Measurements from ENCODE around the gene LARP1.

GRCh38 chr5:154712518-154713437 is 42.4 kb upstream of the LARP1 start:
- TF ChIP-seq CTCF (IDR thresholded peaks at IDR 0.05; ENCODE audit: low read depth, low read length, poor library complexity, severe bottlenecking): no peak
- TF ChIP-seq EZH2phosphoT487 (IDR thresholded peaks at IDR 0.05; ENCODE audit: borderline replicate concordance, low read length): no peak
